Activated B cell treated with CpG ODN at 0.5 μM for 24 hours (primary cell): ENCODE measurements around the gene AK6. TPM values are rescaled to one million over a fixed set of nuclear protein-coding genes. Genes with fewer than 3 reads are reported as not detected.
A peak's percentile ranks its signal among the peaks of the same experiment; 100 is the strongest.

ENCODE experiments used
- ATAC-seq: fragments of 200-7000 bp; cut with Tn5 transposase; one replicate; pipeline ENCODE4 v1.10.0; 2021; ENCODE audit warnings: low read depth, mild to moderate bottlenecking, moderate library complexity
- CTCF ChIA-PET: fragments of 350-600 bp; sonication (Branson Sonifier 250); formaldehyde crosslinking; loops from one replicate; lab custom pipeline; 2021; ENCODE audit warnings: antibody characterized with exemption; lab: Charles Lee
- POLR2A ChIA-PET: fragments of 350-600 bp; sonication (Branson Sonifier 250); formaldehyde crosslinking; loops from one replicate; lab custom pipeline; 2021; ENCODE audit warnings: antibody characterized with exemption; lab: Charles Lee
- DNase-seq: peaks from one replicate; pipeline ENCODE4 v3.0.0; 2022
- H3K27ac Mint-ChIP-seq: one replicate; pipeline ENCODE4 v1.8.0; 2020; ENCODE audit warnings: mixed read lengths
- H3K27me3 Mint-ChIP-seq: one replicate; pipeline ENCODE4 v1.8.0; 2021; ENCODE audit warnings: mixed read lengths
- H3K36me3 Mint-ChIP-seq: one replicate; pipeline ENCODE4 v1.8.0; 2021; ENCODE audit warnings: low read depth, mixed read lengths
- H3K4me1 Mint-ChIP-seq: one replicate; pipeline ENCODE4 v1.8.0; 2021; ENCODE audit warnings: mixed read lengths
- H3K4me3 Mint-ChIP-seq: one replicate; pipeline ENCODE4 v1.8.0; 2020; ENCODE audit warnings: mild to moderate bottlenecking, mixed read lengths
- H3K9me3 Mint-ChIP-seq: one replicate; pipeline ENCODE4 v1.8.0; 2020; ENCODE audit warnings: mixed read lengths
- intact Hi-C: fragments of 100-400 bp; cut with micrococcal nuclease; formaldehyde crosslinking; loops from one replicate; pipeline ENCODE4 v1.15.1; 2024
- total RNA-seq: library from RNA; stranded (reverse); gene quantifications from 2 replicates; pipeline ENCODE4 v1.2.3, GENCODE V29; 2022
- TF ChIP-seq, protein P1 (sequence below): fragments of 200-600 bp; IDR thresholded peaks from one replicate; pipeline ENCODE4 v1.8.0; 2022; ENCODE audit warnings: antibody characterized with exemption, mild to moderate bottlenecking

The AK6 gene
- 38.6 and 39.3 TPM in 2 replicates for total RNA-seq

DNA sequence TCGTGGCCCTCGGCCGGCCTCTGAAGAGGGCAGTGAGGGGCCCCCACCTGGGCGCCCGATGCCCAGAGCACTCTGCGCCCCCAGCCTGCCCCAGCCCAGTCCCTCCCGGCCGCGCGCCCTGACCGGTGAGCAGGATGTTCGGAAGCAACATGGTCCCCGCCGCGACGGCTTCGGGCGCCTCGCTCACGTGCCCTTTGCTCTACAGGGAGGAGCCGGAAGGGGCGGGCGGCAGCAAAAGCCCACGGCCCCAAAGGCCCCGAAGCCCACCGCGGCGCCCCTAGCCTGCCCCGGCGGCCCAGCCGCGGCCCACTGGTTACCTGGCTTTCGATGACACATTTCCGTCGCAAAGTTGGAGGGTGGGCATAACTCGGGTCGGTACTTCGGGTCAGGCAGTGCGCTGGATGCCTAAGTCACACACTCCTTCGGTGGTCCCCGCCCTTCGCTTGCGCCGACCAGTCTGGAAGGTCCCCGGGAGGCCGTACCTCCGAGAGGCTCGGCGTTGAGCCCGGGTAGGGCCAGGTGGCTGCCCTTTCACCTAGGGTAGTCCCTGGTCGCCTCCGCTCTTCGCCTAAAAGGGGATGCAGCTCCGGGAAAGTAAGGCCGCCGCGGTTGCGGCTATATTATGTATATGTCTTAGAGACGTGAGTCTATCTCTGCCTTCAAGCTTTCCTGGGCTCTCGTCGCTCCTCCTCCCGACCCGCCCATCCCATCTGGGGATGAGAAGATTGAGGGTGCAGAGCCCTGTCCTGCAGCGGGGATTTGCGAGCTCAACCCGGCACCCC is at the start of gene AK6, which contains the start of the genes RAD17 and TAF9:
Gene AK6, minus strand, starts transcription at position 181 of the 782 bp plus-strand sequence. Its CDS starts 30 bp downstream, at position 151.
Gene RAD17, plus strand, starts transcription at position 479 of the 782 bp plus-strand sequence. CDS start 2,391 bp downstream, outside the sequence.
Gene TAF9, minus strand, starts transcription at position 181 of the 782 bp plus-strand sequence. CDS start 3,783 bp downstream, outside the sequence.
- Mint-ChIP-seq H3K36me3 (peaks cover 36% of the 10 kb centered on the region), H3K27me3 (no peaks in the 10 kb centered on the region), H3K4me1 (peaks cover 53% of the 10 kb centered on the region), H3K4me3 (peak within 1 kb of the TSS; percentile 97), H3K27ac (peak within 1 kb of the TSS; percentile 98), H3K9me3 (no peaks in the 10 kb centered on the region)
- POLR2A ChIA-PET, result interaction anchor here (0.7 to 1.3 kb wide), 4 partner anchors 35 to 276 kb away, joined by 3 to 13 read pairs (median 4); partner anchors contain the start of genes CCDC125 and CDK7
- ATAC-seq (peak; percentile 94), DNase-seq (peak; percentile 93)
- TF ChIP-seq, protein P1, sequence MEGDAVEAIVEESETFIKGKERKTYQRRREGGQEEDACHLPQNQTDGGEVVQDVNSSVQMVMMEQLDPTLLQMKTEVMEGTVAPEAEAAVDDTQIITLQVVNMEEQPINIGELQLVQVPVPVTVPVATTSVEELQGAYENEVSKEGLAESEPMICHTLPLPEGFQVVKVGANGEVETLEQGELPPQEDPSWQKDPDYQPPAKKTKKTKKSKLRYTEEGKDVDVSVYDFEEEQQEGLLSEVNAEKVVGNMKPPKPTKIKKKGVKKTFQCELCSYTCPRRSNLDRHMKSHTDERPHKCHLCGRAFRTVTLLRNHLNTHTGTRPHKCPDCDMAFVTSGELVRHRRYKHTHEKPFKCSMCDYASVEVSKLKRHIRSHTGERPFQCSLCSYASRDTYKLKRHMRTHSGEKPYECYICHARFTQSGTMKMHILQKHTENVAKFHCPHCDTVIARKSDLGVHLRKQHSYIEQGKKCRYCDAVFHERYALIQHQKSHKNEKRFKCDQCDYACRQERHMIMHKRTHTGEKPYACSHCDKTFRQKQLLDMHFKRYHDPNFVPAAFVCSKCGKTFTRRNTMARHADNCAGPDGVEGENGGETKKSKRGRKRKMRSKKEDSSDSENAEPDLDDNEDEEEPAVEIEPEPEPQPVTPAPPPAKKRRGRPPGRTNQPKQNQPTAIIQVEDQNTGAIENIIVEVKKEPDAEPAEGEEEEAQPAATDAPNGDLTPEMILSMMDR, result no peak
- CTCF ChIA-PET, result interaction anchor here (1.7 kb wide), 1 partner anchor 276 kb away, joined by 8 read pairs; the partner anchor contains the start of gene SLC30A5
- intact Hi-C loops, result loop anchor here (1.0 kb wide), 7 partner anchors 37 to 327 kb away; partner anchors contain the start of genes CCDC125, CCNB1, CDK7 and CENPH

DNA sequence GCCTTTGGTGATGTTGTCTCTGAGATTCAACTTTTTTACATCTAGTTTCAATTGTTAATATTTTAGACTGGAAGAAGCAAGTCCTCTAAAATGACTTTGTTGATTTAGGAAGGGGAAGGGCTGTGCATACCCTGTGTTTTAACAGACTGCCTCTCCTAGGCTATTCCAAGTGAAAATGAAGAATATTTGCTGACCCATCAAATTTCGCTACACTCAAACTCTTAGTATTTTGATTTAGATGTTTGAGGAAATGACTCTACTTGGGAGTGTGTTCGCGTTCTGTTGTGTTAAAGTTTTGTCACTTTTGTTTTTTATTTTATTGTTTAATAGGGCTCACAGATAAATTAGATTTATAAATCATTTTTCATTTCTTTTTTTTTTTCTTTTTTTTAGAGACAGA is 49.2 kb upstream of the AK6 start:
- peaks cover 8% of the 10 kb centered on the region for H3K4me1 Mint-ChIP-seq
- ChIA-PET POLR2A (no interaction called here), CTCF (no interaction called here)
- intact Hi-C loops, result no loop called here
- no peaks in the 10 kb centered on the region for H3K27me3 Mint-ChIP-seq
- no peak overlapping the region for H3K27ac Mint-ChIP-seq
- H3K9me3 Mint-ChIP-seq, result peaks cover 3% of the 10 kb centered on the region
- TF ChIP-seq, protein P1, result no peak
- H3K36me3 Mint-ChIP-seq, result peaks cover 10% of the 10 kb centered on the region
- no peak overlapping the region for H3K4me3 Mint-ChIP-seq
- no peak for DNase-seq
- no peak for ATAC-seq

DNA sequence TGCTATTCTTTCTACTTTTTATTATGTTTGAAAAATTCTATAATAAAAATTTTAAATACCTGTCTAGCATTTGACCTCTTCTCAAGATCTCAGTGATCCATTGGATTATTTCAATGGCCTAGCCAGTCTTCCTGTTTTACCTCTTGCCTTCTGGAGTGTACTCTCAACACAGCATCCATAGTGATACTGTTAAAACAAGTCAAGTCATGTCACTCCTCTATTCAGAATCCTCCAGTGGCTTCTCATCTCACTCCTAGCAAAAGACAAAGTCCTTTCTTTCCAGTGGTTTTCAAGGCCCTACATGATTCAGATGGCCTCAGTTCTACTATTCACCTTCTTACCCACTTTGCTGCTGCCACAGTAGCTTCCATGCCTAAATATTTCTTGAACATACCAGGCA is 47.4 kb upstream of the AK6 start:
- ChIA-PET POLR2A (no interaction called here), CTCF (no interaction called here)
- H3K4me3 Mint-ChIP-seq, result no peak overlapping the region
- peaks cover 8% of the 10 kb centered on the region for H3K4me1 Mint-ChIP-seq
- ATAC-seq (no peak), DNase-seq (no peak)
- no peak overlapping the region for H3K27ac Mint-ChIP-seq
- H3K9me3 Mint-ChIP-seq, result no peaks in the 10 kb centered on the region
- TF ChIP-seq, protein P1, result no peak
- no peaks in the 10 kb centered on the region for H3K27me3 Mint-ChIP-seq
- intact Hi-C loops, result no loop called here
- peaks cover 17% of the 10 kb centered on the region for H3K36me3 Mint-ChIP-seq

DNA sequence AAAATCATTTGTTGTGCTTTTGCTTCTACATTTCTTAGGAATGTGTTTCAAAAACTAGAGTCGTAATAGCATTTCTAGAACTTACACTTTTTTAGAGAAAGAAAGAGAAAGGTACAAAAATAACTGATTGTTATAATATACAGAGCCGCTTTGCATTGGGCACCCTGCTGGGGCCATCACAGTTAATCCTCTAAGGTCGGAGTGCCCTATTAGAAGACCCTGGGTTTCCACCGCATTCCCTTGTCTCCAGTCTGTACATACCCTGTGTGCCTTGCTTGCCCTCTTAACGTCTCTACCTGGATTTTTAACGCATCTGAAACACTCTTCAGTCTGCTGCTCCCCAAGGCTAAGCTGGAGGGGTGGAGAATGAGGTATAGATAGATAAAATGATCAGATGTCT is 46.9 kb upstream of the AK6 start:
- Mint-ChIP-seq H3K36me3 (peaks cover 22% of the 10 kb centered on the region), H3K4me1 (peaks cover 8% of the 10 kb centered on the region), H3K9me3 (no peaks in the 10 kb centered on the region), H3K27ac (no peak overlapping the region), H3K27me3 (no peaks in the 10 kb centered on the region), H3K4me3 (peak overlapping the region; percentile 69)
- CTCF ChIA-PET, result no interaction called here
- TF ChIP-seq, protein P1, result no peak
- DNase-seq (no peak), ATAC-seq (no peak)
- intact Hi-C loops, result no loop called here
- POLR2A ChIA-PET, result no interaction called here

DNA sequence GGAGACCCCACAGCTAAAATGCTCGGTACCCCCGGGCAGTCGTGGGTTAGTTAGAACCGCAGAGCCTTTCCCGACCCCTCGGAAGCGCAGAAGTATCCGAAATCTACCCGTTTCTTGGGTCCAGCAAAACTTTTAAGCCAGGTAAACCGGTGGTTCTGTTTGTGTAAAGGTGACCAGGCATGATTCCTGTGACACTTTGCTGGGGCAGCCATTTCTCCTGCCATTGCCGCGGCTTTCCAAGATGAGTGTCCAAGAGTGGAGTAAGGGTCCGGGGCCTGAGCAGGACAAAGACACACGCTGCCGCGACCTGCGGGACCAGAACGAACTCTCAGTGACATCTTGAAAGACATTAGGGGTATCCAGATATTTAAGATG is 46.3 kb upstream of the AK6 start:
- no peak for DNase-seq
- ChIA-PET POLR2A (no interaction called here), CTCF (no interaction called here)
- no peak for ATAC-seq
- H3K27me3 Mint-ChIP-seq, result no peaks in the 10 kb centered on the region
- H3K27ac Mint-ChIP-seq, result no peak overlapping the region
- peak overlapping the region; percentile 69 for H3K4me3 Mint-ChIP-seq
- peaks cover 8% of the 10 kb centered on the region for H3K4me1 Mint-ChIP-seq
- peaks cover 25% of the 10 kb centered on the region for H3K36me3 Mint-ChIP-seq
- intact Hi-C loops, result loop anchor here (1.0 kb wide), 1 partner anchor 322 kb away; no protein-coding TSS in a partner anchor
- TF ChIP-seq, protein P1, result no peak
- H3K9me3 Mint-ChIP-seq, result no peaks in the 10 kb centered on the region
